Left cardiac atrium (tissue), 4 donors: ENCODE data around the gene DUSP22. TPM values are rescaled to one million over a fixed set of nuclear protein-coding genes. Genes with fewer than 3 reads are reported as not detected.
A peak's percentile ranks its signal among the peaks of the same experiment; 100 is the strongest.

Experiments
- ATAC-seq, 2 donors: fragments of 200-7000 bp; cut with Tn5 transposase; one replicate each; pipeline ENCODE4 v1.9.1; 2020; ENCODE audit warnings: mild to moderate bottlenecking in 2 of 2, moderate library complexity in 2 of 2
- DNase-seq: peaks from one replicate; pipeline ENCODE4 v3.0.0-alpha.2; 2020
- intact Hi-C, 2 donors: fragments of 100-400 bp; cut with DNase I; formaldehyde crosslinking; loops; one replicate each; pipeline versions ENCODE4 v1.14.1 to v1.15.1; 2022 to 2023
- total RNA-seq, 2 donors: library from RNA; stranded (reverse); fragmentation: NEBNext Ultra II Directional; extraction: Animal tissue kit (Norgen Biotek cat#: 25700); gene quantifications; one replicate each; pipeline ENCODE4 v1.2.1, GENCODE V29; 2021
- donor health status: DM: no; HTN: yes; CAD: no.
- donor health status: DM: no; HTN: yes; CAD: no; lungs with severe emphysema.
- donor health status: DM: yes; HTN: yes; CAD: no.
- donor health status: Dilated cardiomyopathy.

Gene DUSP22
- total RNA-seq, 2 donors from 2014 or later = 53.9 to 57.4 TPM

- intact Hi-C loops = no loop called here
- ATAC-seq (no peak), DNase-seq (no peak)
These were observed 38.7 kb downstream of the DUSP22 start for GRCh38 chr6:330948-331347.

- DNase-seq = no peak
- intact Hi-C loops = no loop called here
These were observed 39.6 kb downstream of the DUSP22 start for GRCh38 chr6:331622-332521.

GRCh38 chr6:332671-333070, 40.4 kb downstream of the DUSP22 start:
- intact Hi-C loops = no loop called here
- no peak for DNase-seq
- ATAC-seq = peak in 1 of 2 donors; percentile 23

More at GRCh38 chr6:331622-332521, 39.6 kb downstream of the DUSP22 start:
- no peak for ATAC-seq

GRCh38 chr6:333379-334002, 41.2 kb downstream of the DUSP22 start:
- no peak for ATAC-seq
- DNase-seq = no peak
- intact Hi-C loops = no loop called here

- intact Hi-C loops = no loop called here
These were observed 42.5 kb downstream of the DUSP22 start for GRCh38 chr6:334536-335510.

GRCh38 chr6:335572-335971, 43.3 kb downstream of the DUSP22 start:
- intact Hi-C loops = no loop called here
- DNase-seq = no peak

More at GRCh38 chr6:334536-335510, 42.5 kb downstream of the DUSP22 start:
- no peak for ATAC-seq
- no peak for DNase-seq

GRCh38 chr6:336159-337114, 44.1 kb downstream of the DUSP22 start:
- peak; percentile 36 to 38 for ATAC-seq
- no peak for DNase-seq
- intact Hi-C loops = no loop called here

More at GRCh38 chr6:335572-335971, 43.3 kb downstream of the DUSP22 start:
- ATAC-seq = no peak

GRCh38 chr6:337805-338368, 45.6 kb downstream of the DUSP22 start:
- no peak for DNase-seq
- intact Hi-C loops = no loop called here
- ATAC-seq = no peak

GRCh38 chr6:338815-339262, 46.6 kb downstream of the DUSP22 start:
- ATAC-seq = no peak
- DNase-seq = no peak
- intact Hi-C loops = no loop called here

- no peak for ATAC-seq
- intact Hi-C loops = no loop called here
- DNase-seq = no peak
These were observed 47.2 kb downstream of the DUSP22 start for GRCh38 chr6:339480-339879.

GRCh38 chr6:340186-340955, 48.1 kb downstream of the DUSP22 start:
- intact Hi-C loops = no loop called here
- ATAC-seq (no peak), DNase-seq (no peak)

- peak; percentile 31 to 47 for ATAC-seq
- no peak for DNase-seq
- intact Hi-C loops = no loop called here
These were observed 48.9 kb downstream of the DUSP22 start for GRCh38 chr6:340991-341827.

GRCh38 chr6:341914-342831, 49.9 kb downstream of the DUSP22 start:
- intact Hi-C loops = no loop called here
- ATAC-seq = no peak
- no peak for DNase-seq

- DNase-seq = no peak
These were observed 50.5 kb downstream of the DUSP22 start for GRCh38 chr6:342832-343179.

GRCh38 chr6:343226-343935, 51.1 kb downstream of the DUSP22 start:
- DNase-seq (no peak), ATAC-seq (no peak)
- intact Hi-C loops = no loop called here

More at GRCh38 chr6:342832-343179, 50.5 kb downstream of the DUSP22 start:
- no peak for ATAC-seq
- intact Hi-C loops = no loop called here
